K562 (cell line): ENCODE results near the gene CNTD1. TPM values are rescaled to one million over a fixed set of nuclear protein-coding genes. Genes with fewer than 3 reads are reported as not detected.
A peak's percentile ranks its signal among the peaks of the same experiment; 100 is the strongest.

Experiments used
- CBX2 ChIP-seq: fragments of 200-600 bp; sonication (generic); IDR thresholded peaks from one replicate; pipeline ENCODE4 v1.6.1; 2012; ENCODE audit warnings: mild to moderate bottlenecking, low read length, inconsistent platforms; ENCODE audit not compliant: insufficient read depth, poor library complexity, severe bottlenecking
- CHAMP1 ChIP-seq: fragments of 450-650 bp; IDR thresholded peaks from 2 replicates; pipeline ENCODE4 v1.6.1; 2016; ENCODE audit warnings: mild to moderate bottlenecking
- FOXP4 ChIP-seq: sonication (generic); formaldehyde crosslinking; IDR thresholded peaks from 2 replicates; pipeline ENCODE4 v1.8.0; 2022; ENCODE audit warnings: mild to moderate bottlenecking, missing genetic modification reagents, borderline replicate concordance
- HDAC1 ChIP-seq, 2 experiments: fragments of 450-650 bp; IDR thresholded peaks; 2 replicates each; pipeline ENCODE4 v1.6.1; 2016 to 2017; ENCODE audit warnings: inconsistent platforms in 1 of 2, mild to moderate bottlenecking in 1 of 2, moderate library complexity in 1 of 2
- HNRNPL ChIP-seq: fragments of 200-400 bp; formaldehyde crosslinking; IDR thresholded peaks from 2 replicates; pipeline ENCODE4 v1.6.1; 2017; ENCODE audit warnings: low read depth, mild to moderate bottlenecking, low read length
- KDM1A ChIP-seq, 2 experiments: fragments of 450-650 bp; IDR thresholded peaks; 2 replicates each; pipeline ENCODE4 v1.6.1; 2016; ENCODE audit warnings: mild to moderate bottlenecking in 2 of 2
- KLF16 ChIP-seq: IDR thresholded peaks from 2 replicates; pipeline ENCODE4 v1.6.1; 2016; ENCODE audit warnings: antibody characterized with exemption
- KLF6 ChIP-seq: fragments of 250-450 bp; sonication (Bioruptor Pico); IDR thresholded peaks from 2 replicates; pipeline ENCODE4 v1.4.0; 2020; ENCODE audit warnings: mild to moderate bottlenecking, moderate library complexity, borderline replicate concordance
- L3MBTL2 ChIP-seq: fragments of 450-650 bp; IDR thresholded peaks from 2 replicates; pipeline ENCODE4 v1.6.1; 2016; ENCODE audit warnings: mild to moderate bottlenecking, moderate library complexity
- MEF2A ChIP-seq: IDR thresholded peaks from 2 replicates; pipeline ENCODE4 v1.6.1; 2011; ENCODE audit warnings: low read depth, mild to moderate bottlenecking, low read length, moderate library complexity; ENCODE audit not compliant: control insufficient read depth
- NFE2L1 ChIP-seq: fragments of 450-650 bp; IDR thresholded peaks from 2 replicates; pipeline ENCODE4 v1.6.1; 2016; ENCODE audit warnings: missing genetic modification characterization, low read depth, mild to moderate bottlenecking, missing compliant biosample characterization, moderate library complexity, borderline replicate concordance
- PKNOX1 ChIP-seq: fragments of 450-650 bp; IDR thresholded peaks from 2 replicates; pipeline ENCODE4 v1.6.1; 2016
- POLR2G ChIP-seq: fragments of 200-400 bp; formaldehyde crosslinking; IDR thresholded peaks from 2 replicates; pipeline ENCODE4 v1.6.1; 2017; ENCODE audit warnings: low read depth, mild to moderate bottlenecking, antibody characterized with exemption, low read length, moderate library complexity
- SFPQ ChIP-seq: fragments of 200-400 bp; formaldehyde crosslinking; IDR thresholded peaks from 2 replicates; pipeline ENCODE4 v1.6.1; 2017; ENCODE audit warnings: mild to moderate bottlenecking, low read depth, low read length, moderate library complexity
- SMARCE1 ChIP-seq: fragments of 450-650 bp; IDR thresholded peaks from 2 replicates; pipeline ENCODE4 v1.7.1; 2016; ENCODE audit warnings: mild to moderate bottlenecking
- TEAD4 ChIP-seq, 2 experiments: sonication (generic) in 1 of 2; formaldehyde crosslinking in 1 of 2; IDR thresholded peaks; 2 replicates each; pipeline versions ENCODE4 v1.6.1 to v1.8.0; 2012 to 2022; ENCODE audit warnings: borderline replicate concordance in 1 of 2, inconsistent platforms in 1 of 2, low read length in 1 of 2, mild to moderate bottlenecking in 1 of 2, missing genetic modification reagents in 1 of 2
- XRCC3 ChIP-seq: fragments of 450-650 bp; IDR thresholded peaks from 2 replicates; pipeline ENCODE4 v1.6.1; 2017; ENCODE audit warnings: mild to moderate bottlenecking, moderate library complexity
- XRCC5 ChIP-seq: fragments of 200-400 bp; formaldehyde crosslinking; IDR thresholded peaks from 2 replicates; pipeline ENCODE4 v1.6.1; 2017; ENCODE audit warnings: low read depth, mild to moderate bottlenecking, low read length
- ZNF143 ChIP-seq: sonication (generic); formaldehyde crosslinking; IDR thresholded peaks from 2 replicates; pipeline ENCODE4 v1.9.0; 2022; ENCODE audit warnings: mild to moderate bottlenecking, missing genetic modification reagents
- polyA plus RNA-seq, 8 experiments: library from polyadenylated mRNA; depleted of rRNA in 4 of 8; stranded (reverse) in 5 of 8; unstranded in 3 of 8; fragments of >200 nt; fragmentation: Nextera tagmentation in 2 of 8; fragmentation: Illumina TruSeq in 1 of 8; extraction: Ambion mirVana in 2 of 8; extraction: Trizol in 1 of 8; gene quantifications; 2 replicates each; pipeline versions ENCODE4 v1.2.1 to v1.2.3, GENCODE V29; 2011 to 2014; ENCODE audit warnings: inconsistent platforms in 1 of 8, missing spikeins in 1 of 8
- total RNA-seq, 7 experiments: library from RNA; depleted of rRNA in 6 of 7; stranded (reverse); fragments of >200 nt in 6 of 7; fragmentation: Illumina TruSeq in 2 of 7; extraction: Trizol in 2 of 7; gene quantifications; 2 replicates each; pipeline versions ENCODE4 v1.2.1 to v1.2.3, GENCODE V29; 2011 to 2021; ENCODE audit warnings: low replicate concordance in 1 of 7

CNTD1 gene
- total and polyA plus RNA-seq, 9 of the 15 experiments (the other 6 are each of a cell fraction or from before 2014, with no cell fraction given) = 0.12 to 0.86 (median 0.41) TPM; not detected in 1

- TF ChIP-seq PKNOX1 (peak; percentile 15; the same call in 1 of the 2 replicates), TEAD4 (IDR thresholded peaks at IDR 0.05; ENCODE audit: low read length) (peak; percentile 90), TEAD4 (CRISPR knock-in tag; IDR thresholded peaks at IDR 0.05; ENCODE audit: borderline replicate concordance) (no peak), POLR2G (peak; percentile 86), KLF16 (peak; percentile 87), NFE2L1 (tag) (no peak), KLF6 (no peak), CHAMP1 (no peak), KDM1A (IDR thresholded peaks at IDR 0.05) (peak; percentile 86 to 91), XRCC5 (no peak), SFPQ (no peak), L3MBTL2 (0 out of 2 replicates have a peak, but pooled peaks have one; percentile 3), HNRNPL (no peak), FOXP4 (CRISPR knock-in tag) (0 out of 2 replicates have a peak, but pooled peaks have one; percentile 16), HDAC1 (IDR thresholded peaks at IDR 0.05) (peak; percentile 62 to 82; a peak in 2 of 4 replicates), MEF2A (peak; percentile 52; the same call in 1 of the 2 replicates), ZNF143 (CRISPR knock-in tag) (no peak), SMARCE1 (peak; percentile 86), CBX2 (no peak), XRCC3 (no peak)
Measured at GRCh38 chr17:42779936-42780850, 18.5 kb upstream of the CNTD1 start, which contains the start of gene WNK4 (continued).
